ENCODE measurements around the gene ERICH4. TPM values are rescaled to one million over a fixed set of nuclear protein-coding genes. Genes with fewer than 3 reads are reported as not detected.

Gene ERICH4
- total and polyA plus RNA-seq, 2 of the 4 experiments (the other 2 are of a cell fraction), result not detected

- Histone ChIP-seq H3K9me1 (ENCODE audit: insufficient read depth, low read length) (no peaks in the 10 kb centered on the region; the same call in 1 of the 2 replicates), H2BK15ac (ENCODE audit: low read depth, low read length) (no peak overlapping the region), H3K4me1 (ENCODE audit: control insufficient read depth, insufficient read depth, low read length) (peaks cover 4% of the 10 kb centered on the region), H2AFZ (replicated peaks; ENCODE audit: low read length, poor library complexity) (no peak overlapping the region), H3K36me3 (ENCODE audit: control insufficient read depth, insufficient read depth, low read length) (peaks cover 40% of the 10 kb centered on the region), H3K9ac (ENCODE audit: low read depth, low read length) (no peak overlapping the region), H3K23ac (ENCODE audit: low read depth, low read length) (no peak overlapping the region), H2AK9ac (replicated peaks; ENCODE audit: low read depth, low read length, poor library complexity) (no peak overlapping the region), H3K27me3 (ENCODE audit: control insufficient read depth, insufficient read depth, low read length) (no peaks in the 10 kb centered on the region), H3K56ac (ENCODE audit: extremely low read depth, insufficient read depth, low read length) (no peak overlapping the region), H3K14ac (replicated peaks; ENCODE audit: low read depth, low read length) (no peak overlapping the region), H2BK5ac (ENCODE audit: low read depth, low read length, poor library complexity, severe bottlenecking) (no peak overlapping the region), H2BK120ac (ENCODE audit: low read depth, low read length) (no peak overlapping the region), H4K20me1 (ENCODE audit: insufficient read depth, low read length) (no peaks in the 10 kb centered on the region), H2AK5ac (ENCODE audit: low read depth, low read length) (no peak overlapping the region), H3K4ac (ENCODE audit: low read depth, low read length) (no peak overlapping the region), H3K79me1 (ENCODE audit: low read depth in 1 of 2, low read length in 2 of 2) (no peaks in the 10 kb centered on the region; a peak in 1 of 4 replicates), H2BK20ac (ENCODE audit: low read depth, low read length) (no peak overlapping the region), H3K18ac (ENCODE audit: low read depth, low read length) (no peak overlapping the region), H3K9me3 (ENCODE audit: control insufficient read depth, insufficient read depth, low read length) (no peaks in the 10 kb centered on the region), H4K5ac (ENCODE audit: low read depth, low read length) (no peak overlapping the region), H3K27ac (ENCODE audit: insufficient read depth, low read length) (no peak overlapping the region), H3K4me2 (ENCODE audit: low read depth, low read length) (no peak overlapping the region), H4K8ac (ENCODE audit: low read depth in 2 of 2, low read length in 2 of 2) (no peak overlapping the region), H3K4me3 (ENCODE audit: insufficient read depth, low read depth, low read length) (no peak overlapping the region), H4K91ac (ENCODE audit: insufficient read depth, low read depth, low read length) (no peak overlapping the region)
- no TSS peak for BruUV-seq (replicated peaks)
- ChIA-PET POLR2A (ENCODE audit: unreplicated experiment) (no interaction called here), CTCF (no interaction called here)
- in situ Hi-C loops (cut with MboI; ENCODE audit: low sequenced_read_pairs) (no loop called here), dilution Hi-C loops (cut with HindIII; ENCODE audit: low sequenced_read_pairs, unreplicated experiment) (no loop called here), intact Hi-C loops (cut with micrococcal nuclease) (no loop called here)
- TF ChIP-seq NFE2L2 (IDR thresholded peaks at IDR 0.05; ENCODE audit: low read depth, low read length) (no peak), MAZ (IDR thresholded peaks at IDR 0.05; ENCODE audit: borderline replicate concordance, low read depth, low read length) (no peak), USF2 (IDR thresholded peaks at IDR 0.05; ENCODE audit: low read depth, low read length) (no peak), MAFK (IDR thresholded peaks at IDR 0.05; ENCODE audit: low read depth, low read length) (no peak), SMC3 (IDR thresholded peaks at IDR 0.05; ENCODE audit: low read depth, low read length) (no peak), ELK1 (IDR thresholded peaks at IDR 0.05; ENCODE audit: borderline replicate concordance, low read depth, low read length) (no peak), FOS (IDR thresholded peaks at IDR 0.05; ENCODE audit: low read depth, low read length) (no peak), CHD1 (IDR thresholded peaks at IDR 0.05; ENCODE audit: low read depth, low read length) (no peak), MXI1 (IDR thresholded peaks at IDR 0.05; ENCODE audit: borderline replicate concordance, low read depth, low read length) (no peak)
- ATAC-seq (ENCODE audit: low read depth) (no peak), DNase-seq (no peak)
- WGBS, 2 experiments (ENCODE audit: extremely low coverage in 2 of 2, insufficient read length in 1 of 2), result no CpG with 5 or more reads among the region's 5 CpGs
Observed at GRCh38 chr19:41412953-41413352, 30.0 kb upstream of the ERICH4 start.
